OCI-LY1 (cell line): Measurements from ENCODE around the gene AHCTF1.

Experiments
- H2AFZ ChIP-seq: fragments of 200-600 bp; sonication (generic), shearing (Covaris generic); 2 replicates; pipeline ENCODE4 v1.6.0; 2014; ENCODE audit warnings: antibody characterized with exemption, mild to moderate bottlenecking, low read length
- H3F3A ChIP-seq: fragments of 200-600 bp; sonication (generic), shearing (Covaris generic); 2 replicates; pipeline ENCODE4 v1.6.0; 2014; ENCODE audit warnings: mild to moderate bottlenecking, antibody characterized with exemption, low read length, moderate library complexity; ENCODE audit not compliant: insufficient read depth
- H3K27ac ChIP-seq: fragments of 200-600 bp; sonication (generic); 2 replicates; pipeline ENCODE4 v1.5.1; 2014; ENCODE audit warnings: low read length, mixed run types, mild to moderate bottlenecking, low read depth; ENCODE audit not compliant: poor library complexity, severe bottlenecking
- H3K27me3 ChIP-seq: fragments of 200-600 bp; sonication (generic); 2 replicates; pipeline ENCODE4 v1.6.0; 2014; ENCODE audit warnings: antibody characterized with exemption, mild to moderate bottlenecking, low read length, moderate library complexity; ENCODE audit not compliant: insufficient read depth
- H3K36me3 ChIP-seq: fragments of 200-600 bp; sonication (generic); 2 replicates; pipeline ENCODE4 v1.6.1; 2014; ENCODE audit warnings: mild to moderate bottlenecking, antibody characterized with exemption, low read length, moderate library complexity, mixed read lengths; ENCODE audit not compliant: insufficient read depth
- H3K4me1 ChIP-seq: fragments of 200-600 bp; sonication (generic); 2 replicates; pipeline ENCODE4 v1.5.1; 2014; ENCODE audit warnings: mild to moderate bottlenecking, low read length, moderate library complexity; ENCODE audit not compliant: insufficient read depth, severe bottlenecking
- H3K4me2 ChIP-seq: fragments of 200-600 bp; sonication (generic), shearing (Covaris generic); 2 replicates; pipeline ENCODE4 v1.6.1; 2014; ENCODE audit warnings: low read length
- H3K4me3 ChIP-seq: fragments of 200-600 bp; sonication (generic); 2 replicates; pipeline ENCODE4 v1.5.1; 2014; ENCODE audit warnings: low read length, low read depth, mild to moderate bottlenecking, mixed read lengths; ENCODE audit not compliant: poor library complexity, severe bottlenecking
- H3K79me2 ChIP-seq: fragments of 200-600 bp; shearing (Covaris generic); 2 replicates; pipeline ENCODE4 v1.6.1; 2016; ENCODE audit warnings: mixed run types, low read length, mixed read lengths; ENCODE audit not compliant: insufficient read depth
- H3K9ac ChIP-seq: fragments of 200-600 bp; sonication (generic), shearing (Covaris generic); 2 replicates; pipeline ENCODE4 v1.6.1; 2014; ENCODE audit warnings: mild to moderate bottlenecking, low read length, mixed read lengths
- H3K9me2 ChIP-seq: fragments of 200-600 bp; sonication (generic), shearing (Covaris generic); 2 replicates; pipeline ENCODE4 v1.6.1; 2014; ENCODE audit warnings: low read depth, mild to moderate bottlenecking, low read length, mixed read lengths
- H3K9me3 ChIP-seq: fragments of 200-600 bp; shearing (Covaris generic); 2 replicates; pipeline ENCODE4 v1.6.1; 2014; ENCODE audit warnings: low read length, mixed read lengths
- H4K20me1 ChIP-seq: fragments of 200-600 bp; sonication (generic), shearing (Covaris generic); 2 replicates; pipeline ENCODE4 v1.6.0; 2016; ENCODE audit warnings: mild to moderate bottlenecking, low read length; ENCODE audit not compliant: insufficient read depth
- CTCF ChIP-seq: fragments of 200-600 bp; sonication (generic), shearing (Covaris generic); IDR thresholded peaks from 2 replicates; pipeline ENCODE4 v1.5.1; 2017; ENCODE audit warnings: mild to moderate bottlenecking, antibody characterized with exemption, low read length, moderate library complexity, mixed read lengths
- EZH2 ChIP-seq: fragments of 200-600 bp; sonication (generic), shearing (Covaris generic); IDR thresholded peaks from 2 replicates; pipeline ENCODE4 v1.8.0; 2017; ENCODE audit warnings: borderline replicate concordance, mixed run types, mild to moderate bottlenecking, antibody characterized with exemption, low read length, moderate library complexity, mixed read lengths

AHCTF1 gene

GRCh38 chr1:246951413-246951812 lies 19.7 kb upstream of the AHCTF1 start:
- Histone ChIP-seq H3K79me2 (no peaks in the 10 kb centered on the region), H3K4me3 (no peak overlapping the region), H3K9me3 (no peaks in the 10 kb centered on the region), H2AFZ (no peak overlapping the region), H3F3A (no peaks in the 10 kb centered on the region), H3K27ac (no peak overlapping the region), H3K4me2 (no peak overlapping the region), H4K20me1 (no peaks in the 10 kb centered on the region), H3K4me1 (no peaks in the 10 kb centered on the region), H3K36me3 (no peaks in the 10 kb centered on the region), H3K9ac (no peak overlapping the region), H3K27me3 (no peaks in the 10 kb centered on the region), H3K9me2 (no peaks in the 10 kb centered on the region)
- no peak for TF ChIP-seq CTCF
- no peak for TF ChIP-seq EZH2

GRCh38 chr1:246949956-246950355 lies 18.2 kb upstream of the AHCTF1 start:
- Histone ChIP-seq H3K36me3 (no peaks in the 10 kb centered on the region), H3F3A (no peaks in the 10 kb centered on the region), H3K9ac (no peak overlapping the region), H3K9me3 (no peaks in the 10 kb centered on the region), H3K4me1 (no peaks in the 10 kb centered on the region), H3K79me2 (no peaks in the 10 kb centered on the region), H3K9me2 (no peaks in the 10 kb centered on the region), H3K4me3 (no peak overlapping the region), H2AFZ (no peak overlapping the region), H3K27ac (no peak overlapping the region), H3K4me2 (no peak overlapping the region), H3K27me3 (peaks cover 3% of the 10 kb centered on the region; the same call in 1 of the 2 replicates), H4K20me1 (no peaks in the 10 kb centered on the region)
- TF ChIP-seq EZH2 (no peak), CTCF (no peak)

GRCh38 chr1:246947255-246947654 lies 15.5 kb upstream of the AHCTF1 start:
- Histone ChIP-seq H3K4me3 (no peak overlapping the region), H3K4me1 (no peaks in the 10 kb centered on the region), H3K27ac (no peak overlapping the region), H4K20me1 (no peaks in the 10 kb centered on the region), H3K9me2 (no peaks in the 10 kb centered on the region), H3K4me2 (no peak overlapping the region), H3K9me3 (no peaks in the 10 kb centered on the region), H3F3A (no peaks in the 10 kb centered on the region), H3K79me2 (no peaks in the 10 kb centered on the region), H2AFZ (no peak overlapping the region), H3K9ac (no peak overlapping the region), H3K36me3 (no peaks in the 10 kb centered on the region), H3K27me3 (peaks cover 3% of the 10 kb centered on the region; the same call in 1 of the 2 replicates)
- TF ChIP-seq EZH2 (no peak), CTCF (no peak)
